Measurements from ENCODE around the gene XPO6. TPM values are rescaled to one million over a fixed set of nuclear protein-coding genes. Genes with fewer than 3 reads are reported as not detected.
"Not testable (repeated sequence)": the region's sequence is repeated elsewhere in the genome, so short reads cannot be mapped to it uniquely, and the experiment has no call there.

The XPO6 gene, protein sequence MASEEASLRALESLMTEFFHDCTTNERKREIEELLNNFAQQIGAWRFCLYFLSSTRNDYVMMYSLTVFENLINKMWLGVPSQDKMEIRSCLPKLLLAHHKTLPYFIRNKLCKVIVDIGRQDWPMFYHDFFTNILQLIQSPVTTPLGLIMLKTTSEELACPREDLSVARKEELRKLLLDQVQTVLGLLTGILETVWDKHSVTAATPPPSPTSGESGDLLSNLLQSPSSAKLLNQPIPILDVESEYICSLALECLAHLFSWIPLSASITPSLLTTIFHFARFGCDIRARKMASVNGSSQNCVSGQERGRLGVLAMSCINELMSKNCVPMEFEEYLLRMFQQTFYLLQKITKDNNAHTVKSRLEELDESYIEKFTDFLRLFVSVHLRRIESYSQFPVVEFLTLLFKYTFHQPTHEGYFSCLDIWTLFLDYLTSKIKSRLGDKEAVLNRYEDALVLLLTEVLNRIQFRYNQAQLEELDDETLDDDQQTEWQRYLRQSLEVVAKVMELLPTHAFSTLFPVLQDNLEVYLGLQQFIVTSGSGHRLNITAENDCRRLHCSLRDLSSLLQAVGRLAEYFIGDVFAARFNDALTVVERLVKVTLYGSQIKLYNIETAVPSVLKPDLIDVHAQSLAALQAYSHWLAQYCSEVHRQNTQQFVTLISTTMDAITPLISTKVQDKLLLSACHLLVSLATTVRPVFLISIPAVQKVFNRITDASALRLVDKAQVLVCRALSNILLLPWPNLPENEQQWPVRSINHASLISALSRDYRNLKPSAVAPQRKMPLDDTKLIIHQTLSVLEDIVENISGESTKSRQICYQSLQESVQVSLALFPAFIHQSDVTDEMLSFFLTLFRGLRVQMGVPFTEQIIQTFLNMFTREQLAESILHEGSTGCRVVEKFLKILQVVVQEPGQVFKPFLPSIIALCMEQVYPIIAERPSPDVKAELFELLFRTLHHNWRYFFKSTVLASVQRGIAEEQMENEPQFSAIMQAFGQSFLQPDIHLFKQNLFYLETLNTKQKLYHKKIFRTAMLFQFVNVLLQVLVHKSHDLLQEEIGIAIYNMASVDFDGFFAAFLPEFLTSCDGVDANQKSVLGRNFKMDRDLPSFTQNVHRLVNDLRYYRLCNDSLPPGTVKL
- 100 to 1,000 TPM; 445 to 470 TPM for total RNA-seq
- polyA plus RNA-seq = 100 to 1,000 TPM in 1 of 3 donors, 10 to 100 TPM in 2; 90.2 to 109 (median 96.4) TPM
- 330 to 486 (median 456) reads per million in 6 experiments for total RNA-seq

DNA sequence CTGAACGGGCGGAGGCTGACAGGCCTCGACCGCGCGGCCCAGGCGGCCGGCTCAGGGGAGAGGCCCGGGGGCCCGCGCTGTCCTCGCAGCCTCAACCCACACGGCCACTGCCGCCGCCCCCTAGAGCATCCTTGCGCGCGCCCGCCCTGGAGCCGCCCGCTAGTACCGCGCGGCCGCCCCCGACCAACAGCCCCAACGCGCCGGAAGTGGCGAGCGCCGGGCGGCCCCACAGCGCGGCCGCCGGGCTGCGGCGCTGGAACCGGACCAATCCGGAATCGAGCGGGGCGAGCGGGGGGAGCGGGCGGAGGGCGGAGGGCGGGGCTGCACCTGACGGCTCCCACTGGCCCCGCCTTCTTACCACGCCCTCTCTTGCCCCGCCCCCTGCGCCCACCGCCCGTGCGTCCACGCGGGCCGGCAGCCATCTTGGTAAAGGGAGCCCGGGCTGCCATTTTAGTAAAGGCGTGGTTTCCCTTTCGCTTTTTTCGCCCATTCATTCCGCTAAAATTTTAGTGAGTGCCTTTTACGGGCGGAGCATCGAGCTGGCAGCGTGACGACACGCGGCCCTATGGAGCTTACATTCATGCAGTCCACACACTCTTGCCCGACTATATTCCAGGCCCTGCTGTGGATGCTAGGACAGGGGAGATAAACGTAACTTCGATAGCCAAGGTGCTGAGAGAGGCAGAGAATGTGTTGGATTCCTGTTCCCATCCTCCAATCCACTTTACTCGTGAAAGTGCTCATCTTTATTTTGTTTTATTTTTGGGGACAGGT, at the start of gene XPO6:
Gene XPO6 (minus strand): TSS at position 208 of the 774 bp plus-strand sequence. CDS start 597 bp downstream, outside the sequence.
- POLR2A ChIA-PET = interaction anchor here (0.9 to 8.6 kb wide), 15 partner anchors 10 to 72 kb away, joined by 3 to 133 read pairs (median 19); no protein-coding TSS in a partner anchor
- peaks cover 0 to 9% (median 1%) of the 10 kb centered on the region in 9 donors for H3K9me3 Mint-ChIP-seq
- H3K36me3 Mint-ChIP-seq = peaks cover 4 to 21% (median 5%) of the 10 kb centered on the region in 3 donors
- ATAC-seq (peak; percentile 83), DNase-seq (peak; percentile 94 to 100 (median 98))
- peaks cover 17 to 45% (median 36%) of the 10 kb centered on the region in 4 donors for H3K4me1 Mint-ChIP-seq
- H3K27ac Mint-ChIP-seq = peak within 1 kb of the TSS; percentile 77 to 98 (median 90)
- peak within 1 kb of the TSS; percentile 80 to 97 (median 90) for H3K4me3 Mint-ChIP-seq
- no peaks in the 10 kb centered on the region for H3K27me3 Mint-ChIP-seq

DNA sequence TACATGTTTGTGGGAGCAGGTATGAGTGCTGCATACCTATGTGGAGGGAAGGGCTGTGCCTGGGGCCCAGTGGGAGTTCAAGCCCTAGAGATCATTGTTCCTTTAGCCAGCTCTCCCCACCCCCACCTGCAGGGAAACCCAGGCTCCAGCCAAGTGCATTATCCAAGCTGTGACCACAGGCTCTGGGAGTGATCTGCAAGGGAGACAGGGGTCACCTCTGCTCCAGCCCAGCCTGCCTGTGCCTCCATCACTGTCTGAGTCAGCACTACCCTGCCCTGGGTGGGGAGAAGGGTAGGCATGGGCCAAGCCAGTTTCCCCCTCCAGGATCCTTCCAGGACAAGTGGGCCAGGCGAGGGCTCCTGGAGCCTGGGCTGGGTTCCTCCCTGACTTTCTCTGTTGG, 48.4 kb upstream of the XPO6 start:
- POLR2A ChIA-PET = interaction anchor here (1.5 kb wide), 1 partner anchor 9 kb away, joined by 6 read pairs; no protein-coding TSS in a partner anchor
- no peaks in the 10 kb centered on the region for H3K9me3 Mint-ChIP-seq
- ATAC-seq (no peak), DNase-seq (no peak)
- H3K27me3 Mint-ChIP-seq = peaks cover 0 to 13% (median 2%) of the 10 kb centered on the region in 5 donors
- H3K4me3 Mint-ChIP-seq = peak overlapping the region in 4 of 10 donors; percentile 44 to 79 (median 61)
- H3K36me3 Mint-ChIP-seq = no peaks in the 10 kb centered on the region
- peak overlapping the region in 2 of 10 donors; percentile 49 to 89 for H3K27ac Mint-ChIP-seq
- H3K4me1 Mint-ChIP-seq = peaks cover 15 to 43% (median 22%) of the 10 kb centered on the region in 4 donors

DNA sequence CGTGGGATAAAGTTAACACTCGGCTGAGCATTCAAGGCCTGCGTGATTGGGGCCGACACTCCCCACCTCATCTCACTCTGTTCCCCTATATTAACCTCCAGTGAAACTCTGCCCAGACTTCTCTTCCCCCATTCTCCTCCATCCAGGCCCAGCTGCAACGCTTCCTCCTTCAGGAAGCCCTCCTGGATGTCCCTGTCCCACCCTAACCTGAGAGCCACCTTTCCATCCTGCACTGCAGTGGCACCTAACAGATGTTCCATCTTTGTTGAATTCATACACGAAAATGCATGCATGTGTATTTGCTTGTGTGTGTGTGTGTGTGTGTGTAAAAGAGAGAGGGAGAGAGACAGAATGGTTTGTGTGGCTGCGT, 48.0 kb upstream of the XPO6 start:
- DNase-seq = no peak
- peaks cover 0 to 13% (median 2%) of the 10 kb centered on the region in 5 donors for H3K27me3 Mint-ChIP-seq
- peak overlapping the region in 6 of 10 donors; percentile 46 to 89 (median 56) for H3K27ac Mint-ChIP-seq
- POLR2A ChIA-PET = interaction anchor here (0.5 to 1.5 kb wide), 2 partner anchors 9 to 762 kb away, joined by 3 to 6 read pairs; no protein-coding TSS in a partner anchor
- H3K4me3 Mint-ChIP-seq = peak overlapping the region in 8 of 10 donors; percentile 24 to 79 (median 66)
- H3K9me3 Mint-ChIP-seq = no peaks in the 10 kb centered on the region
- no peak for ATAC-seq
- H3K4me1 Mint-ChIP-seq = peaks cover 12 to 38% (median 20%) of the 10 kb centered on the region in 4 donors
- H3K36me3 Mint-ChIP-seq = no peaks in the 10 kb centered on the region

DNA sequence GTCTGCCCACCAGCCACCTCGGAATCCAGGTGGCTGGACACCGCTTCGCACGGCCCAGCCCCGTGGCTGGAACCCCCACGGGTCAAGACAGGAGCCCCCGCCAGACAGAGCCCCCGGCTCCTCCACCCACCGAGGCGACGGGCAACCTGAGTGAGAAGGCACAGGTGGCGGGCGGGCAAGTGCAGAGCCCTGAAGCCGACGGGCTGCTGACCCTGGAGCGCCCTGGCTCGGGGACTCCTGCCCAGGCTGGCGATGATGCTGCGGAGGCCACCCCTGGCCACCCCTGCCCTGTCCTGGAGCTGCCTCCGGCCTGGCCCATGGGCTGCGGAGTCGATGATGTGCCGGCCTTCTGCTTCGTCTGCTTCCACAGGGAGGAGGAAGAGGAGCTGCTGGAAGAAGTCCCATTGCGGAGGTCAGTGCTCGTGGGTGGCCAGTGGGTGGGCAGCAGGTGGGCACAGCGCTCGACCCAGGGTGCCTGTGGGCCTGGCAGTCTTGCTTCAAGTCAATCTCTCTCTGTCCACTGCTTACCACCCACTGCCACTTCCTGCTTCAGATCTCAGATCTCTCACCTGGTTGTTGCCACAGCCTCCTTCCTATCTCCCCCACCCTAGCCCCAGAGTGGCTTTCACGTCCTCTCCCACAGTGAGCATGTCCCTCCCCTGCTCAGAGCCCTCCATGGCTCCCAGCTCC, 47.5 kb upstream of the XPO6 start:
- H3K27ac Mint-ChIP-seq = peak overlapping the region in 5 of 10 donors; percentile 3 to 61 (median 51)

DNA sequence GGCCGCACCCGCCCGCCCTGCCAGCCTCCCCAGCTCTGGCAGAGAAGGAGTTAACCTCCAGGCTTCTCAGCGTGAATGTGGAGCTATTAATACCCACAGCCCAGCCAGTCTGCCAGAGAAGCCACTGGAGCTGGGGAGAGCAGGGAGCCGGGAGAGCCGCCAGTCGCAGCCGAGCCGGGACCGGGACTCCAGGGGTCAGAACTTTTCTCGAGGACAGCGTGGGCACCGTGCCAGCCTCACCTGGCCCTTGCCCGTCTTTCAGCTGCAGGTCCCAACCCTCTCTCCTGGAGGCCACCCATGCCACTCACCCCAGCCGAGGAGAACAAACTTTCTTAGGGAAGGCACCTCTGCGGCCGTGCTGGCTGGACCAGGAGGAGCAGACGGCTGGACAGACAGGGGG, 46.8 kb upstream of the XPO6 start:
- peaks cover 0 to 11% (median under 1%) of the 10 kb centered on the region in 5 donors for H3K27me3 Mint-ChIP-seq
- no peak overlapping the region for H3K4me3 Mint-ChIP-seq
- peaks cover 9 to 33% (median 16%) of the 10 kb centered on the region in 4 donors for H3K4me1 Mint-ChIP-seq
- H3K9me3 Mint-ChIP-seq = no peaks in the 10 kb centered on the region
- POLR2A ChIA-PET = interaction anchor here (0.6 kb wide), 1 partner anchor 40 kb away, joined by 3 read pairs; no protein-coding TSS in a partner anchor
- H3K36me3 Mint-ChIP-seq = no peaks in the 10 kb centered on the region
- ATAC-seq (no peak), DNase-seq (no peak)
- no peak overlapping the region for H3K27ac Mint-ChIP-seq

More for the DNA sequence above, 47.5 kb upstream of the XPO6 start:
- POLR2A ChIA-PET = interaction anchor here (0.5 to 1.5 kb wide), 2 partner anchors 10 to 762 kb away, joined by 3 to 6 read pairs; no protein-coding TSS in a partner anchor
- ATAC-seq = peak; percentile 63 to 79
- no peaks in the 10 kb centered on the region for H3K36me3 Mint-ChIP-seq
- H3K4me1 Mint-ChIP-seq = peaks cover 9 to 34% (median 16%) of the 10 kb centered on the region in 4 donors
- no peaks in the 10 kb centered on the region for H3K9me3 Mint-ChIP-seq
- peaks cover 0 to 11% (median 2%) of the 10 kb centered on the region in 5 donors for H3K27me3 Mint-ChIP-seq
- DNase-seq = peak in 2 of 10 donors; percentile 22 to 33
- H3K4me3 Mint-ChIP-seq = peak overlapping the region in 7 of 10 donors; percentile 24 to 79 (median 69)

DNA sequence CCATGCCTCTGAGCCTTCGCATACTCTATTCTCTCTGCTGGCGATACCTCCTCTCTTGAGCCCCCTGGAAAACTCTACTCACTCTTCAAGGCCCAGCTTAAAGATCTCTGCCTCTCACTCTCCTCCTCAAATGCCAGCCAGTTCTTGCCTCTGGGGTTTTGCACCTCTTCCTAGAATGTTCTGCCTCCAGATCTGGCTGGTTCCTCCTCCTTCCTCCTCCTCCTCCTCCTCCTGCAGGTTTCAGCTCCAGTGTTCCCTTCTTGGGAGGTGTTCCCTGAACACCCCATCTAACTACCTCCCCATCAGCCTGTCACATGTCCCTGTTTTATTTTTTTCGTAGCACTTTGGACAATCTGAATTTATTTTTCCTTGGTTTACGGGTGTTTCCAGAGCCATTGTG, 45.5 kb upstream of the XPO6 start:
- Mint-ChIP-seq H3K4me3 (no peak overlapping the region), H3K36me3 (peaks cover 0 to 6% (median 0%) of the 10 kb centered on the region in 3 donors), H3K27ac (peak overlapping the region in 3 of 10 donors; percentile 6 to 60 (median 43)), H3K4me1 (peaks cover 9 to 26% (median 15%) of the 10 kb centered on the region in 4 donors), H3K9me3 (peaks cover 0 to 11% (median 2%) of the 10 kb centered on the region in 9 donors), H3K27me3 (peaks cover 0 to 7% (median 0%) of the 10 kb centered on the region in 5 donors)
- ATAC-seq (no peak), DNase-seq (no peak)
- POLR2A ChIA-PET = interaction anchor here (1.2 kb wide), 1 partner anchor 12 kb away, joined by 3 read pairs; no protein-coding TSS in a partner anchor

DNA sequence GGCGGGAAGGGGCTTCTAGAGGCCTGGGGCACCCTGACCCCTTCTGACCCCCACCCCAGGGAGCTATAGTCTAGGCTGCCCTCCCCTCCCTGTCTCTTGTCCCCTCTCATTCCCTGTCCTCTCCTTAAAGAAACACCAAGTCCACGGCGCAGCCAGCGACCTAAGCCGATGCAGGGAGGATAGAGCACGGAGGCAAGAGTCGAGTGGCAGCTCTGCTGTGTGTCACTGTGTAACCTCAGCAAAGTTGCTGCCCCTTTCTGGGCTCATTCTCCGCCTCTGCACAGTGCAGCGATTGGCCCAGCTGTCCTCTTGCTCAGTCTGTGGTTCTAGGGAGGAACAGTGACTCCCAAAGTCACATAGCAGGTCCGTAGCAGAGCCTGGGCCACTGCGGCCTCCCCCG, 44.1 kb upstream of the XPO6 start:
- H3K27ac Mint-ChIP-seq = peak overlapping the region in 1 of 10 donors; percentile 70

DNA sequence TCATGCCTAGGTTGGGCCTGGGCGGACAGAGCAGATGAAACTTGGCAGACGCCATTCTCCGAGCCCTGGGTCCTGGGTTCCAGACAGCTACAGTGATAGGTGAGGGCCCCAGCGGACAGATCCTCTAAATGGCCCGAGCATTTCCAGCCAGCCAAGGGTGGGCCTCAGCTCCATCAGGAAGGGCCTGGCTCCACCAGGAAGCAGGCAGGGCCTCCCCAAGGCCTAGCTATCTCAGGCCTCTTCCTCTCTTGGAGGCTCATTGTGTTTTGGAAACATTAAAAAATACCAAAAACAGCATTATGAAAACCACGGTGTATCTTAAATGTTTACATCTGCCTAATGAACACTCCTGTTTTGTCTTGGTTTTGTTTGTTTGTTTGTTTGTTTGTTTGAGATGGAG, 42.4 kb upstream of the XPO6 start:
- Mint-ChIP-seq H3K9me3 (peaks cover 0 to 12% (median 2%) of the 10 kb centered on the region in 9 donors), H3K27me3 (no peaks in the 10 kb centered on the region), H3K27ac (no peak overlapping the region), H3K36me3 (peaks cover 0 to 6% (median 0%) of the 10 kb centered on the region in 3 donors), H3K4me1 (peaks cover under 1 to 5% (median 3%) of the 10 kb centered on the region in 4 donors), H3K4me3 (no peak overlapping the region)
- no peak for ATAC-seq
- no peak for DNase-seq
- POLR2A ChIA-PET = interaction anchor here (0.6 kb wide), 1 partner anchor 23 kb away, joined by 4 read pairs; no protein-coding TSS in a partner anchor

More for the DNA sequence above, 44.1 kb upstream of the XPO6 start:
- POLR2A ChIA-PET = interaction anchor here (0.5 kb wide), 1 partner anchor 22 kb away, joined by 3 read pairs; no protein-coding TSS in a partner anchor
- Mint-ChIP-seq H3K9me3 (peaks cover 0 to 12% (median 2%) of the 10 kb centered on the region in 9 donors), H3K36me3 (peaks cover 0 to 6% (median 0%) of the 10 kb centered on the region in 3 donors), H3K4me1 (peaks cover 9 to 21% (median 14%) of the 10 kb centered on the region in 4 donors), H3K4me3 (no peak overlapping the region), H3K27me3 (peaks cover 0 to 5% (median 0%) of the 10 kb centered on the region in 5 donors)
- DNase-seq (no peak), ATAC-seq (no peak)

DNA sequence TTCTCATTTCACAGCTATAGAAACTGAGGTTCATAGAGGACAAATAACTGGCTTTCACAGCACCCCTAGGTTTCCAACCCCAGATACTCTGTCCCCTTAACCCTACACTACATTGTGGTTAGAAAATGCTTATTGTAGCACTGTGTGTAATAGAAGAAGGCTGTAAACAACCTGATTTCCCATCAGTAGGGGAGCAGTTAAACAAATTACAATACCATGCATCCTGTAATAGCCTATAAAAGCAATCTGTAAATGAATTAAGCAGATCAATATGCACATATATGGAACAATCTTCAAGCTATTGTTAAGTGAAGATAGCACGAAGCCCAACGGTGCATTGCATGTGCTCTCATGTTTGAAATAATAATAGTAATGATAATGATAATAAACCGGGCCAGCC, 39.2 kb upstream of the XPO6 start:
- H3K27me3 Mint-ChIP-seq = no peaks in the 10 kb centered on the region
- H3K36me3 Mint-ChIP-seq = peaks cover 0 to 6% (median 0%) of the 10 kb centered on the region in 3 donors
- no peak overlapping the region for H3K27ac Mint-ChIP-seq
- POLR2A ChIA-PET = no interaction called here
- H3K4me3 Mint-ChIP-seq = no peak overlapping the region
- ATAC-seq (no peak), DNase-seq (no peak)
- peaks cover 0 to 3% (median 0%) of the 10 kb centered on the region in 4 donors for H3K4me1 Mint-ChIP-seq
- peaks cover 0 to 12% (median 2%) of the 10 kb centered on the region in 9 donors for H3K9me3 Mint-ChIP-seq

DNA sequence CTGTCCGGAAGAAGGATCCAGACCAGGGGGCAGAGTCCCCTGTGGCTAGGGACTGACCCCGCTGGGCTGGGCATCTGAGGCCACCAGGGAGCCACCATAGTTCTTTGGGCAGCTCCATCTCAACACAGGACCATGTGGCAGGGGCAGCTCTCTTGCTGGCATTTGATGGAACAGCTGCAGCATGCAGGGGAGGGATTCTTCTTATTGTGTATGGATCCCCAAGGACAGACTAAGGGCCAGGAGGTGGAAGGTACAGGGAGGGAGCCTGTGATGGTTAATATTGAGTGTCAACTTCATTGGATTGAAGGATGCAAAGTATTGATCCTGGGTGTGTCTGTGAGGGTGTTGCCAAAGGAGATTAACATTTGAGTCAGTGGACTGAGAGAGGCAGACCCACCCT, 37.7 kb upstream of the XPO6 start:
- H3K4me3 Mint-ChIP-seq, H3K27ac Mint-ChIP-seq, POLR2A ChIA-PET, ATAC-seq, H3K4me1 Mint-ChIP-seq, H3K27me3 Mint-ChIP-seq, DNase-seq, H3K36me3 Mint-ChIP-seq: not testable (repeated sequence)
- H3K9me3 Mint-ChIP-seq = peaks cover 0 to 12% (median 2%) of the 10 kb centered on the region in 9 donors

All from naive thymus-derived CD8-positive, alpha-beta T cell (primary cell).